DND-41 (cell line): ENCODE data around the gene ALX3.

Experiments
- EZH2 ChIP-seq: IDR thresholded peaks from 3 replicates; pipeline ENCODE4 v1.6.1; 2012; ENCODE audit warnings: borderline replicate concordance, low read depth, mild to moderate bottlenecking, moderate library complexity, low read length, inconsistent platforms; ENCODE audit not compliant: severe bottlenecking
- TF ChIP-seq, protein P1 (sequence below): IDR thresholded peaks from 2 replicates; pipeline ENCODE4 v1.5.1; 2012; ENCODE audit warnings: borderline replicate concordance, low read length, moderate library complexity, mild to moderate bottlenecking; ENCODE audit not compliant: poor library complexity, severe bottlenecking; ENCODE audit errors: extremely low read depth

DNA sequence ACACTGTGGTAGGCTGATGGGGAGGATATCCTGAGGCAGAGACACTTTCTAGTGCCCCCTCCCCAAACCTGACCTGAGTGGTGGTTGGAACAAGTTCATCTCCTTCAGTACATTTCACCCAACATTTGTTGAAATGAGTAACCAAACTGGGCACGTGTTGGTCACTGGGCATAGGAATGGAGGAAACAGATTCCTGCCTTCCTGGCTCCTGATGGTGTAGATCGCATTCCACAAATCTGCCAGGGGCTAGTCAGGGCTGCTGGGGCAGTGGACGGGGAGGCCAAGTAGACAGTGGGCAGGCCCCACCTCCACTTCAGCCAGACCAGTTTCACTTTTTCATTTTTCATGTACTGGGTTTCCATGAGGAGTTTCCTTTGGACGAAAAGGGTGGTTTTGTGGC lies 16.5 kb upstream of the ALX3 start:
- TF ChIP-seq, protein P1, sequence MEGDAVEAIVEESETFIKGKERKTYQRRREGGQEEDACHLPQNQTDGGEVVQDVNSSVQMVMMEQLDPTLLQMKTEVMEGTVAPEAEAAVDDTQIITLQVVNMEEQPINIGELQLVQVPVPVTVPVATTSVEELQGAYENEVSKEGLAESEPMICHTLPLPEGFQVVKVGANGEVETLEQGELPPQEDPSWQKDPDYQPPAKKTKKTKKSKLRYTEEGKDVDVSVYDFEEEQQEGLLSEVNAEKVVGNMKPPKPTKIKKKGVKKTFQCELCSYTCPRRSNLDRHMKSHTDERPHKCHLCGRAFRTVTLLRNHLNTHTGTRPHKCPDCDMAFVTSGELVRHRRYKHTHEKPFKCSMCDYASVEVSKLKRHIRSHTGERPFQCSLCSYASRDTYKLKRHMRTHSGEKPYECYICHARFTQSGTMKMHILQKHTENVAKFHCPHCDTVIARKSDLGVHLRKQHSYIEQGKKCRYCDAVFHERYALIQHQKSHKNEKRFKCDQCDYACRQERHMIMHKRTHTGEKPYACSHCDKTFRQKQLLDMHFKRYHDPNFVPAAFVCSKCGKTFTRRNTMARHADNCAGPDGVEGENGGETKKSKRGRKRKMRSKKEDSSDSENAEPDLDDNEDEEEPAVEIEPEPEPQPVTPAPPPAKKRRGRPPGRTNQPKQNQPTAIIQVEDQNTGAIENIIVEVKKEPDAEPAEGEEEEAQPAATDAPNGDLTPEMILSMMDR = no peak
- TF ChIP-seq EZH2 = no peak
